GM21786 (cell line): ENCODE measurements around the gene NUDT22.

Source experiments
- ATAC-seq: cut with Tn5 transposase; IDR thresholded peaks from one replicate; pipeline ENCODE4 v1.9.1; 2021; ENCODE audit not compliant: unreplicated experiment

Gene NUDT22

DNA sequence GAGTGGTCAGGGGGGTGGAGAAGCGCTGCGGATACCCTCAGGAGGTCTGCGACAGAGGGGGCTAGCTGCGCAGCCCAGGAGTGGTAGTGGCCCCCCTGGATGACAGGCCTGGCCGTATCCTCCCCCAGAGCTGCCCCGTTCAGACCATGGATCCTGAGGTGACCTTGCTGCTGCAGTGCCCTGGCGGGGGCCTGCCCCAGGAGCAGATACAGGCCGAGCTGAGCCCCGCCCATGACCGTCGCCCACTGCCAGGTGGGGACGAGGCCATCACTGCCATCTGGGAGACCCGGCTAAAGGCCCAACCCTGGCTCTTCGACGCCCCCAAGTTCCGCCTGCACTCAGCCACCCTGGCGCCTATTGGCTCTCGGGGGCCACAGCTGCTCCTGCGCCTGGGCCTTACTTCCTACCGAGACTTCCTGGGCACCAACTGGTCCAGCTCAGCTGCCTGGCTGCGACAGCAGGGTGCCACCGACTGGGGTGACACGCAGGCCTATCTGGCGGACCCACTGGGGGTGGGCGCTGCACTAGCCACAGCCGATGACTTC, 505 bp downstream of the NUDT22 start:
- peak; percentile 33 for ATAC-seq

- ATAC-seq, result no peak
Measured at GRCh38 chr11:64227405-64227956, 1.4 kb downstream of the NUDT22 start.

DNA sequence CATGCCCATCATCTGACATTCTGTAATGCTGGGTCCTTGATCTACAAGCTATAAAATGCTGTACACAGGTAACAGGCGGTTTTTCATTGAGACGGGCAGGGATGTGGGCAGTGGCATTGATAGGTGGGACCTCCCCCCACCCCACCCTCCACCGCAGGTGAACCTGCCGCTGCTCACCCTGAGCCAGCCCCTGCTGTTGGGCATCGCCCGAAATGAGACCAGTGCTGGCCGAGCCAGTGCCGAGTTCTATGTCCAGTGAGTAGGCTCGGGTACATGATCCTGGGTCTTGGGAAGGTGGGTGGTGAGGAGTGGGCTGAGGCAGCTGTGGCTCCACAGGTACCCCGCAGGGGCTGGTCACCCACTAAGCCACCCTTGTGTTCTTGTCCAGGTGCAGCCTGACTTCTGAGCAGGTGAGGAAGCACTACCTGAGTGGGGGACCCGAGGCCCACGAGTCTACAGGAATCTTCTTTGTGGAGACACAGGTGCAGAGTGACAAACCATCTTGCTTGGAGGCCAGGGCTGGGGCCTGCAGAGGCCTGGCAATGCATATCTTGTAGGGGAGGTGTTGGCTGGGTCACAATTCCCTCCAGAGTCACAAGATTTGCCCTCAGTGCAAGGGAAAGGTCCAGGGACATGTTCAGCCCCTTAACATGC, 3.1 kb downstream of the NUDT22 start:
- ATAC-seq, result no peak

- ATAC-seq, result no peak
Measured at GRCh38 chr11:64229744-64230170, 3.7 kb downstream of the NUDT22 start.

DNA sequence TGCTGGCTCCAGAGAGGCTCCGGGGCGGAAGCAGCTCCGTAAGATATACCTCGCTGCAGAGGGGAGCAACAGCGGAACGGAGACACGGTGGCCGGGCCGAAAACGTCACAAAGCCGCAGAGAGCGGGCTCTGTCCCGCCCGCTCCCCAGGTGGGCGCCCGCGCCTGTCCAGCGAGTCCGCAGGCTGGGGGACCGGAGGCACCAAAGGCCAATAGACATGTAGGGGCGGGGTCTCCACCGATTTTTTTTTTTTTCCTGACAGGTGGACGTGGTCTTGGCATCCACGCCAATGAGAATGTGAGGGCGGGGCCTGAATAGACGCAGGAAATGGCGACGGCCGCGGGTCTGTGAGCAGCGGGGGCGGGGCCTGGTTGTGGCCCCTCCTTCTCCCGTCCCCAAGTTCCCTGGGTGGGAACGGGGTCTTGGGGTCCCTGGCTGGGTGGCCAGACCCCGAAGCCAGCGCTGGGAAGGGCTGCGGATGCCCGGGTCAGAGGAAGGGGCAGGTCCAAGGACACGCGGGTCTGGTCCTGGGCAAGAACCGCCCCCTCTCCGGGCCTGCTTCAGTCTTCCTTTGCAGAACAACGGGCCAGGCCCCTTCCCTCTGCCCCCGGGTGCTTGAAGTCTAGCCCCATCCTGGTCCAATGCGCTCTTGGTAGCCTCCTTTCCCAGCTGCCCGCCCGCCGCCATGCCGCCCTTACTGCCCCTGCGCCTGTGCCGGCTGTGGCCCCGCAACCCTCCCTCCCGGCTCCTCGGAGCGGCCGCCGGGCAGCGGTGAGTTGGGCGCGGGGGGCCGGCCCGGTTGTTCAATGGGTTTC, 4.3 kb downstream of the NUDT22 start, which contains the start of gene DNAJC4:
Gene DNAJC4, plus strand, starts transcription at position 378 of the 814 bp plus-strand sequence. Its CDS starts 307 bp downstream, at position 685.
- ATAC-seq, result peak; percentile 49

DNA sequence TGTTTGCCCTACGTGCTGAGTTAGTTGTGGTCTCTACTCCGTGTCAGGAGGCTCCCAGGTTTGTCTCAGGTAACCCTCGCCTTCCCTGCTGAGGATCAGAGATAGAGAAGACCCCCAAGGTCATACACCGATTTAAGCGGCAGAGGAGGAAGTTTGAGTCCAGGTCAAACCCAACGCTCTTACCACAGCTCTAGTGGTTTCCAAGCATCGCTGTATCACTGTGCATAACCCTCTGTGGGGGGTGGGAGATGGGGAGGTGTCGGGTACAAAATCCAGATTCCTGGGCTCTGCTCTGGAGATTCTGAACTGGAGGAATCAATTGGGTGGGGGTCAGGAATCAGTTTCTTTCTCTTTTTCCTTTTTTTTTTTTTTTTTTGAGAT, 4.9 kb downstream of the NUDT22 start:
- no peak for ATAC-seq

DNA sequence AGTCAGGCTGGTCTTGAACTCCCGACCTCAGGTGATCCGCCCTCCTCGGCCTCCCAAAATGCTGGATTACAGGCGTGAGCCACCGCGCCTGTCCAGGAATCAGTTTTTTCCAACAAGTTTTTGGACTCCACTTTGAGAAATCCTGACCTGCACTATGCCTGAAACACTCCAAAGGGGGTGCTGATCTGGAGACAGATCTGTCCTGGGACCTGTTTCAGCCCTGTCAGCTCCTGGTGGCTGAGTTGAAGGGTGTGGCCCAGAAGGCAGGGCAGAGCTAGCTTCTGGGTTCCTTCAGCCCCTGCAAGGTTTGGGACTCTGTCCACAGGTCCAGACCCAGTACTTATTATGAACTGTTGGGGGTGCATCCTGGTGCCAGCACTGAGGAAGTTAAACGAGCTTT, 5.5 kb downstream of the NUDT22 start:
- ATAC-seq, result no peak

DNA sequence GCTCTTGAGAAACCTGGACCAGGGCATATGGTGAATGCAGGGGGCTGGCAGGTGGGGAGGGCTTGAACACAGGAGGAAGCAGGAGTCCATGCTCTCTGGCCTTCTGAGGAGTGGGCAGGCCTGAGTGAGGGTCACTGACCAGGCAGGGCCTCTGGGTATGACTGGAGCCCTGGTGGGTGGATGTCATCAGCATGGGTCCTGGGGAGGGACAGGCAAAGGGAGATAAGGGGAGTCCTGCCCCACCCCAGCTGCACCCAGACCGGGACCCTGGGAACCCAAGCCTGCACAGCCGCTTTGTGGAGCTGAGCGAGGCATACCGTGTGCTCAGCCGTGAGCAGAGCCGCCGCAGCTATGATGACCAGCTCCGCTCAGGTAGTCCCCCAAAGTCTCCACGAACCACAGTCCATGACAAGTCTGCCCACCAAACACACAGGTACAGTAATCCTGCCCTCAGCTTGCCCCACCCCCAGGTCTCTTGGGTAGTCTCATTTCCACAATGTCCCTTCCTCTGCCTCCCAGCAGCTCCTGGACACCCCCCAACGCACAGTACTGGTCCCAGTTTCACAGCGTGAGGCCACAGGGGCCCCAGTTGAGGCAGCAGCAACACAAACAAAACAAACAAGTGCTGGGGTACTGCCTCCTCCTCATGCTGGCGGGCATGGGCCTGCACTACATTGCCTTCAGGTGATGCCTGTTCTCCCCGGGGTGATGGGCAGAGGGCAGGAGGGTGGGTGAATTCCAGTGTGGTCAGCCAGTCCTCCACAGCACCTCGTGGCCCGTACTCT, 6.3 kb downstream of the NUDT22 start:
- ATAC-seq, result no peak

DNA sequence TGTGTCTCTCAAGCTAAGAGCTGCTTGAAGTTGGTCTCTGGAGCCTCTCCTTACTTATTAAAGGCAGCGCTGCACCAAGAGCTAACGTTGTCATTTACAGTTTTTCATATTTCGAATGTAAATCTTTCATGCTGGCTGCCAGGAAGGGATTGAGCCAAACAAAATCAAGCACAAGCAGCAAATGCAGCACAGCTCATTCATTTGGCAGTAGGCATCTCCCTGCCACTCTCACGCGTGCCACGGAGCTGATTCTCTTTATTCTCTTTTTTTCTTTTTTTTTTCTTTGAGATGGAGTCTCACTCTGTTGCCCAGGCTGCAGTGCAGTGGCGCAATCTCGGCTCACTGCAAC, 6.9 kb downstream of the NUDT22 start:
- no peak for ATAC-seq

DNA sequence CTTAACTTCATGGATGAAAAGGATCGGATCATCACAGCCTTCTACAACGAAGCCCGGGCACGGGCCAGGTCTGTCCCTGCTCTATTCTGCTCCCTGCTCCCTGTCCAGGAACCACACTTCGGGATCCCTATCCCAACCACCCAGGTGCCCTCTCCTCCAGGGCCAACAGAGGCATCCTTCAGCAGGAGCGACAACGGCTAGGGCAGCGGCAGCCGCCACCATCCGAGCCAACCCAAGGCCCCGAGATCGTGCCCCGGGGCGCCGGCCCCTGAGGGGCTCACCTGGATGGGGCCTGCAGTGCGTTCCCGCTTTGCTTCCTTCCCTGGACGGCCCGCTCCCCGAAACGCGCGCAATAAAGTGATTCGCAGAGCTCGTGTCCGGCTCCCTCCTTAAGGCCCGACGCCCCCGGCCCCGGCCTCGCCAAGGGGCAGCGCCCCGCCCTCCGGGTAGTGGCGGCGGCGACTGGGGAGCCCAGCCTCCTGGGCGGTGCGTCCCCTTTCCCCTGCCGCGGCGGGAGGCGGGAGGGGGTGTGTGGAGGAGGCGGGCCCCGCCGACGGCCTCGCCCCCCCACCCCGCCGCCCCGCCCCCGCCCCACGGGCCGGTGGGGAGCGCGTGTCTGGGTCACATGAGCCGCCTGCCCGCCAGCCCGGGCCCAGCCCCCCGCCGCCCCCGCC, 8.0 kb downstream of the NUDT22 start, which contains the start of gene VEGFB:
Gene VEGFB, plus strand, starts transcription at position 672 of the 674 bp plus-strand sequence. CDS start 250 bp downstream, outside the sequence.
- no peak for ATAC-seq

- no peak for ATAC-seq
Measured at GRCh38 chr11:64234647-64235379, 8.7 kb downstream of the NUDT22 start.

GRCh38 chr11:64235437-64236161, 9.5 kb downstream of the NUDT22 start:
- no peak for ATAC-seq

- ATAC-seq, result no peak
Measured at GRCh38 chr11:64237484-64237951, 11.4 kb downstream of the NUDT22 start.

DNA sequence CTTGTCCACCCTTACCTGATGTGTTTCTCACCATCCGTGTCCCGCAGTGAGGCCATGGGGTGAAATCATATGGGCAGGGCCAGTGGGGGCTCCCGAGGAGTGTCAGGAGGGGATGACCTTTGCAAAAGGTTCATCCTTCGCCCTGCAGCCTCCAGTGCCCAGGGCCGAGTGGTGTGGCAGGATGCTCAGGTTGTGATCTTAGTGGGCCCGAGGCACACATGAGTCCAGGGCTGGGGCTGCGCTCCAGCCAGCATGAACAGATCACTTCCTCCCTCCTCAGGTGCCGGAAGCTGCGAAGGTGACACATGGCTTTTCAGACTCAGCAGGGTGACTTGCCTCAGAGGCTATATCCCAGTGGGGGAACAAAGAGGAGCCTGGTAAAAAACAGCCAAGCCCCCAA, 12.0 kb downstream of the NUDT22 start:
- ATAC-seq, result no peak

GRCh38 chr11:64238999-64239398, 12.9 kb downstream of the NUDT22 start:
- ATAC-seq, result no peak

- ATAC-seq, result no peak
Measured at GRCh38 chr11:64239662-64240434, 13.8 kb downstream of the NUDT22 start.

GRCh38 chr11:64240435-64241240, 14.6 kb downstream of the NUDT22 start, which contains the start of gene FKBP2:
Gene FKBP2, plus strand, starts transcription at chr11:64241095. Its CDS starts 1,293 bp downstream, at chr11:64242388.
- peak; percentile 40 for ATAC-seq

DNA sequence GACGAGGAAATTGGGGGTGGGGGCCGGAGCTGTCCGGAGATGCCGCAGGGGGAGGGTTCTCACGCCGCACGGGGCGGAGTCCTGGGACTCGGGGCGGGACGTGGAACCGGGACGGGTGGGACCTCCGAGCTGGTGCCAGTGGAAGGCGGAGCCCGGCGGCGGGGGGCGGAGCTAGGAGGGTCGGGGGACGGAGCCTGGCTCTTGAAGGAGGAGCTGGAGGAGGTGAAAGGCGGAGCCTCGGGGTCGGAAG, 15.1 kb downstream of the NUDT22 start:
- ATAC-seq, result peak; percentile 63
